Activated T-cell treated with anti-CD3 and anti-CD28 coated beads, Interleukin-2, amount 50 U/mL, for 4 hours (primary cell): ENCODE measurements around the gene IQSEC3. TPM values are rescaled to one million over a fixed set of nuclear protein-coding genes. Genes with fewer than 3 reads are reported as not detected.
"Not testable (repeated sequence)": the region's sequence is repeated elsewhere in the genome, so short reads cannot be mapped to it uniquely, and the experiment has no call there.

Experiments used
- ATAC-seq, 2 donors: fragments of 200-7000 bp; cut with Tn5 transposase; one replicate each; pipeline ENCODE4 v1.10.0; 2021
- DNase-seq: peaks from one replicate; pipeline ENCODE4 v3.0.0-alpha.2; 2020
- H3K27me3 Mint-ChIP-seq: one replicate; pipeline ENCODE4 v1.8.0; 2021; ENCODE audit warnings: low read depth, mixed read lengths
- H3K36me3 Mint-ChIP-seq: one replicate; pipeline ENCODE4 v1.8.0; 2022; ENCODE audit warnings: mixed read lengths; ENCODE audit not compliant: insufficient read depth
- H3K4me1 Mint-ChIP-seq: one replicate; pipeline ENCODE4 v1.8.0; 2021; ENCODE audit warnings: low read depth, mixed read lengths
- H3K4me3 Mint-ChIP-seq: one replicate; pipeline ENCODE4 v1.8.0; 2021; ENCODE audit warnings: mild to moderate bottlenecking, moderate library complexity, mixed read lengths
- H3K9me3 Mint-ChIP-seq: one replicate; pipeline ENCODE4 v1.8.0; 2021; ENCODE audit warnings: mixed read lengths
- total RNA-seq, 3 donors: library from RNA; stranded (reverse); gene quantifications; one replicate each; pipeline ENCODE4 v1.2.1, GENCODE V29; 2021

Gene IQSEC3
- under 1 TPM; 0.46 to 0.82 (median 0.51) TPM for total RNA-seq

DNA sequence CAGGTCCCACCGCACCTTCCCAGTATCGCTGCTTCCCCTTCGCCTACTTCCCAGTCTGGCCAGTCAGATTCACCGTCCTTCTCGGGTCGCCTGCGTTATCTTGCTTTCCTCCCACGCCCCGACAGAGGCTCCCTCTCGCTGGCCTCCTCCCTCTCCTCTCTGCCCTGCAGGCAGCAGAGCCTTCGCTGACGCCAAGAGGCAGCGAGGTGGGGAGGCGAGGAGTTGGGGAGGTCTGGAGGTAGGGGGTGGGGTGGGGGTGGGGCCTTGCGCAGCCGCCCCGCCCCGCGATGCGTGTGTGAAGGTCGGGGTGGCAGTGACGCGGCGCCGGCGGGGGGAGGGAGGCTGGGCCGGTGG, at the start of gene IQSEC3:
IQSEC3 (plus strand) TSS at position 340 of the 354 bp plus-strand sequence. CDS start 116 bp downstream, outside the sequence.
- H3K4me3 Mint-ChIP-seq, DNase-seq, H3K4me1 Mint-ChIP-seq, H3K36me3 Mint-ChIP-seq, ATAC-seq, H3K9me3 Mint-ChIP-seq: not testable (repeated sequence)
- H3K27me3 Mint-ChIP-seq = peaks cover 39% of the 10 kb centered on the region

DNA sequence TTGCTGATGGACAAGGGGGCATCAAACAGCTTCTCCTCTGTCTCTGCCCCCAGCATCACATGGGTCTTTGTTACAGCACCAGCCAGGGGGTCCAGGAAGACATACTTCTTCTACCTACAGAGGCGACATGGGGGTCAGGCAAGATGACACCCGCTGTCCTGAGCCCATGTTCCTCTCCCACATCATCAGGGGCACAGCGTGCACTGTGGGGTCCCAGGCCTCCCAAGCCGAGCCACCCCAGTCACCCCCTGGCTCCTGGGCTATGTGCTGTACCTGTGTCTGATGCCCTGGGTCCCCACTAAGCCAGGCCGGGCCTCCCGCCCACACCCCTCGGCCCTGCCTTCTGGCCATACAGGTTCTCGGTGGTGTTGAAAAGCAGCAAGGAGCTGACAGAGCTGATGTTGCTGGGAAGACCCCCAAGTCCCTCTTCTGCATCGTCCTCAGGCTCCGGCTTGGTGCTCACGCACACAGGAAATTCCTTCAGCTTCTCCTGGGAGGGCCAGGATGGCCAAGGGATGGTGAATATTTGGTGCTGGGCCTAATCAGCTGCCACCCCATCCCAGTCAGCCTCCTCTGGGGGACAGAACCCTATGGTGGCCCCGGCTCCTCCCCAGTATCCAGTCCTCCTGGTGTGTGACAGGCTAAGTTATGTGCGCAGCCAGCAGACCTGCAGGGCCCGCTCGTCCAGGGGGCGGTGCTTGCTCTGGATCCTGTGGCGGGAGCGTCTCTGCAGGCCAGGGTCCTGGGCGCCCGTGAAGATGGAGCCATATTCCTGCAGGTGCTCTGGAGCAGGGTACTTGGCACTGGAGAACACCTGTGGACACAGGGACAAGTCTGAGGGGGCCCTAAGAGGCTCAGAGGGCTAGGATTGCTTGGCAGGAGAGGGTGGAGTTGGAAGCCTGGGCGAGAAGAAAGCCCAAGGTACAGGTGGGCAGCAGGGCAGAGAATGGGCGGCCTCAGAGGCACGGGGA, 48.9 kb upstream of the IQSEC3 start:
- DNase-seq, ATAC-seq, H3K27me3 Mint-ChIP-seq, H3K4me3 Mint-ChIP-seq, H3K9me3 Mint-ChIP-seq: not testable (repeated sequence)
- Mint-ChIP-seq H3K36me3 (peaks cover 14% of the 10 kb centered on the region), H3K4me1 (peaks cover 15% of the 10 kb centered on the region)

GRCh38 chr12:18821-19567, 47.6 kb upstream of the IQSEC3 start:
- Mint-ChIP-seq H3K4me1 (peaks cover 20% of the 10 kb centered on the region), H3K36me3 (peaks cover 14% of the 10 kb centered on the region)
- ATAC-seq, H3K9me3 Mint-ChIP-seq, H3K27me3 Mint-ChIP-seq, H3K4me3 Mint-ChIP-seq, DNase-seq: not testable (repeated sequence)

- Mint-ChIP-seq H3K36me3 (peaks cover 14% of the 10 kb centered on the region), H3K4me1 (peaks cover 20% of the 10 kb centered on the region)
- not testable (repeated sequence) for H3K27me3 Mint-ChIP-seq, H3K4me3 Mint-ChIP-seq, H3K9me3 Mint-ChIP-seq, ATAC-seq, DNase-seq
Measured at GRCh38 chr12:19906-20305, 46.7 kb upstream of the IQSEC3 start.

DNA sequence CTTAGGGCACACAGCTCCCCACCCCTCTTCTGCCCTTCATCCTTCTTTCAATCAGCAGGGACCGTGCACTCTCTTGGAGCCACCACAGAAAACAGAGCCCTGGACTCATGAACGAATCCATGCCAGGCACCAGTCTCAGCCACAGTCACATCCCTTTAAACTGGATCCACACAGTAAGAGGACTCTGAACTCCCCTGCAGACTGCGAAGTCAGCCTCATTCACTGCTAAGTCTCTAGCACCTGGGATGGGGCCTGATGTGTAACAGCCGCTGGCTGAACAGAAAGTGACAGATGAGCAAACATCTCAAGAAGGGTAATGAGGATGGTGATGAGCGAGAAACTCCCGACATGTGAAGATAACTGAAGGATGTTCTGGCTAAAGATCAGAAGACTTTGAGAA, 45.8 kb upstream of the IQSEC3 start:
- Mint-ChIP-seq H3K4me1 (peaks cover 20% of the 10 kb centered on the region), H3K36me3 (peaks cover 14% of the 10 kb centered on the region), H3K9me3 (no peaks in the 10 kb centered on the region), H3K27me3 (no peaks in the 10 kb centered on the region), H3K4me3 (no peak overlapping the region)
- ATAC-seq (no peak), DNase-seq (no peak)

GRCh38 chr12:21301-22189, 45.0 kb upstream of the IQSEC3 start:
- peaks cover 20% of the 10 kb centered on the region for H3K4me1 Mint-ChIP-seq
- H3K4me3 Mint-ChIP-seq = no peak overlapping the region
- H3K27me3 Mint-ChIP-seq = no peaks in the 10 kb centered on the region

DNA sequence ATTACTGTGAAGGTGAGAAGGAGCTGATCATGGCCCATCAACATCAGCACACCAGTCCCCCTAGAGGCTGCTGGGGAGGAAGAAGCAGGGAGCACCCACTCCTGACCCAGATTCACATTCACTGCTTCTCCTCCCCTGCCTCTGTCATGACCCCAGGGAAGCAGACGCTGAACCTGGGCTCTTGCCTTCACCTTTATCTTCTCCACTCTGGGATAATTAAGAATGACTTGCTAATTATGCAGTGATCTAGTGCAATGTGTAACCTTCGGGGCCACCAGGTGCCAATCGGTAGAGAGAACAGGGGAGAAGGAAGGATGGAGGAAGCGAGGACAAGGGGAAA, 44.4 kb upstream of the IQSEC3 start:
- Mint-ChIP-seq H3K9me3 (no peaks in the 10 kb centered on the region), H3K36me3 (peaks cover 14% of the 10 kb centered on the region), H3K27me3 (no peaks in the 10 kb centered on the region), H3K4me1 (peaks cover 20% of the 10 kb centered on the region), H3K4me3 (no peak overlapping the region)
- DNase-seq (no peak), ATAC-seq (no peak)

More at GRCh38 chr12:21301-22189, 45.0 kb upstream of the IQSEC3 start:
- peak; percentile 57 to 84 for ATAC-seq
- H3K9me3 Mint-ChIP-seq = no peaks in the 10 kb centered on the region
- peaks cover 14% of the 10 kb centered on the region for H3K36me3 Mint-ChIP-seq
- DNase-seq = no peak

DNA sequence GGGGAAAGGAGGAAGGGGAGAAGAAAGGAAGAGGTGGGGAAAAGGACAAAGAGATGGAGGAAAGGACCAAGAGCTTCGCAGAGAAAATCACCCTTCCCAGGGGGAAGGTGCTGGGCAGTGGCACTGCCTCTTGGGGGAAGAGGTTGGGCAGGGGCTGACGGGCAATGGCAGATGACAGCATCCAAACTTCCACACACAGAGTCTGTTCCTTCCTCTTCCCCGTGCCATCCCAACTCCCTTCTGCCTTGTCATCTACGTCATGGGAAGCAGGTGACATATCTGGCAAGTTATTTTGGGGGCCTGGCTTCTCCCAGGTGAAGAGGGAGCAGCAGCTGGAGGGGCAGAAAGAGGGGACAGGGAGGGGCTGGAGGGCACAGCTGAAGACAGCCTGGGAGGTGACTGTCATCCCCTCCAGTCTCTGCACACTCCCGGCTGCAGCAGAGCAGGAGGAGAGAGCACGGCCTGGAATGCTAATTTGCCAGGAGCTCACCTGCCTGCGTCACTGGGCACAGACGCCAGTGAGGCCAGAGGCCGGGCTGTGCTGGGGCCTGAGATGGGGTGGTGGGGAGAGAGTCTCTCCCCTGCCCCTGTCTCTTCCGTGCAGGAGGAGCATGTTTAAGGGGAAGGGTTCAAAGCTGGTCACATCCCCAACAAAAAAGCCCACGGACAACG, 43.9 kb upstream of the IQSEC3 start:
- no peaks in the 10 kb centered on the region for H3K9me3 Mint-ChIP-seq
- peaks cover 14% of the 10 kb centered on the region for H3K36me3 Mint-ChIP-seq
- no peak for DNase-seq
- H3K4me1 Mint-ChIP-seq = peaks cover 20% of the 10 kb centered on the region
- no peaks in the 10 kb centered on the region for H3K27me3 Mint-ChIP-seq
- no peak overlapping the region for H3K4me3 Mint-ChIP-seq
- ATAC-seq = peak in 1 of 2 donors; percentile 26

GRCh38 chr12:27904-28303, 38.7 kb upstream of the IQSEC3 start:
- not testable (repeated sequence) for H3K9me3 Mint-ChIP-seq, H3K27me3 Mint-ChIP-seq, H3K4me3 Mint-ChIP-seq, DNase-seq, H3K36me3 Mint-ChIP-seq, ATAC-seq, H3K4me1 Mint-ChIP-seq

- not testable (repeated sequence) for H3K4me3 Mint-ChIP-seq, ATAC-seq, H3K9me3 Mint-ChIP-seq, H3K27me3 Mint-ChIP-seq, DNase-seq, H3K4me1 Mint-ChIP-seq, H3K36me3 Mint-ChIP-seq
Measured at GRCh38 chr12:38775-39174, 27.8 kb upstream of the IQSEC3 start.

GRCh38 chr12:39555-40265, 26.9 kb upstream of the IQSEC3 start:
- not testable (repeated sequence) for ATAC-seq, H3K4me1 Mint-ChIP-seq, DNase-seq, H3K4me3 Mint-ChIP-seq, H3K27me3 Mint-ChIP-seq, H3K36me3 Mint-ChIP-seq, H3K9me3 Mint-ChIP-seq

DNA sequence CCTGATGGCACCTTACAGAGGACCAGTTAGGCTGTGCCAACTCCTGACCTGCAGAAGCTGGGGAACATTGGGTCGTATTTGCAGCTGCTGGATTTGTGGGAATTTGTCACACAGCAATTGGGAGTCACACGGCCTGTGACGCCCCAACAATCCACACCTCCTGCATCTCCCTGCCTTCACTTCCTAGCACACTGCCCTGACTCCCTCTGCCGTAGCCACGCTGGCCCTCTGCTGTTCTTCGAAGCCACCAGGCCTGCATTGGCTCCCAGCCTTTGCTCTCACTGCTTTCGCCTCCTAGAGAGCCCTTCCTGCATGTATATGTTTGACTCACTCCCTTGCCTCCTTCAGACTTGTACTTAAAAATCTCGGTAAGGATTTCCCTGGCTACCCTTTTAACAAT, 22.2 kb upstream of the IQSEC3 start:
- peaks cover 30% of the 10 kb centered on the region for H3K27me3 Mint-ChIP-seq
- H3K4me3 Mint-ChIP-seq, DNase-seq, H3K36me3 Mint-ChIP-seq, H3K4me1 Mint-ChIP-seq, ATAC-seq, H3K9me3 Mint-ChIP-seq: not testable (repeated sequence)
